Natural killer cell (primary cell): ENCODE data around the gene PIK3C2G. TPM values are rescaled to one million over a fixed set of nuclear protein-coding genes. Genes with fewer than 3 reads are reported as not detected.

Source experiments
- ATAC-seq, 3 donors: fragments of 150-1000 bp in 2 of 3; fragments of 200-7000 bp in 1 of 3; cut with Tn5 transposase; 1 replicate in 1 of 3; 2 replicates in 2 of 3; pipeline ENCODE4 v1.10.0; 2021; ENCODE audit warnings: mild to moderate bottlenecking in 2 of 3, moderate library complexity in 2 of 3
- DNase-seq, 2 donors: peaks; one replicate each; pipeline versions ENCODE4 v3.0.0 to v3.0.0-alpha.2; 2013 to 2021; ENCODE audit warnings: mixed read lengths in 1 of 2
- H3K27ac ChIP-seq: one replicate; pipeline ENCODE4 v1.5.1; 2013; ENCODE audit warnings: mild to moderate bottlenecking, low read length
- H3K27me3 ChIP-seq: one replicate; pipeline ENCODE4 v1.6.1; 2013; ENCODE audit warnings: low read length; ENCODE audit not compliant: control insufficient read depth, insufficient read depth
- H3K36me3 ChIP-seq: one replicate; pipeline ENCODE4 v1.6.1; 2013; ENCODE audit warnings: low read length; ENCODE audit not compliant: control insufficient read depth, insufficient read depth
- H3K4me1 ChIP-seq: one replicate; pipeline ENCODE4 v1.6.1; 2013; ENCODE audit warnings: low read length; ENCODE audit not compliant: control insufficient read depth, insufficient read depth
- H3K4me3 ChIP-seq: one replicate; pipeline ENCODE4 v1.5.1; 2013; ENCODE audit warnings: low read length
- H3K9me3 ChIP-seq: one replicate; pipeline ENCODE4 v1.6.1; 2013; ENCODE audit warnings: low read length; ENCODE audit not compliant: control insufficient read depth, insufficient read depth
- H3K27ac Mint-ChIP-seq, 2 donors: one replicate each; pipeline ENCODE4 v1.8.0; 2022; ENCODE audit warnings: mild to moderate bottlenecking in 2 of 2, mixed read lengths in 2 of 2, moderate library complexity in 1 of 2
- H3K27me3 Mint-ChIP-seq, 2 donors: one replicate each; pipeline ENCODE4 v1.8.0; 2022; ENCODE audit warnings: low read depth in 2 of 2, mixed read lengths in 2 of 2
- H3K36me3 Mint-ChIP-seq: one replicate; pipeline ENCODE4 v1.8.0; 2022; ENCODE audit warnings: mixed read lengths
- H3K4me1 Mint-ChIP-seq, 2 donors: one replicate each; pipeline ENCODE4 v1.8.0; 2022; ENCODE audit warnings: mixed read lengths in 2 of 2
- H3K4me3 Mint-ChIP-seq: one replicate; pipeline ENCODE4 v1.8.0; 2022; ENCODE audit warnings: mild to moderate bottlenecking, moderate library complexity, mixed read lengths
- H3K9me3 Mint-ChIP-seq, 2 donors: one replicate each; pipeline ENCODE4 v1.8.0; 2022; ENCODE audit warnings: mixed read lengths in 2 of 2
- CTCF ChIP-seq: fragments of 200-600 bp; IDR thresholded peaks from one replicate; pipeline ENCODE4 v1.8.0; 2022; ENCODE audit warnings: antibody characterized with exemption
- WGBS: methylation state at CpG from one replicate; pipeline ENCODE4 v1.1.7; 2013; ENCODE audit warnings: missing lambda C conversion rate; ENCODE audit not compliant: insufficient coverage; 5-methylcytosine and 5-hydroxymethylcytosine counted together
- intact Hi-C: fragments of 100-400 bp; cut with micrococcal nuclease; formaldehyde crosslinking; loops from one replicate; pipeline ENCODE4 v1.14.2; 2022
- total RNA-seq, 4 donors: library from RNA; stranded (reverse); fragments of 120-200 nt in 1 of 4; gene quantifications; one replicate each; pipeline versions ENCODE4 v1.2.3 to v1.2.4, GENCODE V29; 2013 to 2022

The PIK3C2G gene
- total RNA-seq, 3 donors from 2014 or later (not counting 1 experiment from before 2014, with no cell fraction given) = not detected

GRCh38 chr12:18546399-18546798 is 285.1 kb downstream of the PIK3C2G start:
- Histone ChIP-seq H3K27ac (no peak overlapping the region), H3K9me3 (no peaks in the 10 kb centered on the region), H3K4me3 (no peak overlapping the region), H3K27me3 (no peaks in the 10 kb centered on the region), H3K4me1 (no peaks in the 10 kb centered on the region), H3K36me3 (no peaks in the 10 kb centered on the region)
- 91% methylated on average over 1 of the region's 1 CpG for WGBS
- TF ChIP-seq CTCF = no peak
- intact Hi-C loops = no loop called here
- ATAC-seq (no peak), DNase-seq (no peak)
- Mint-ChIP-seq H3K4me1 (no peaks in the 10 kb centered on the region), H3K27ac (no peak overlapping the region), H3K36me3 (peaks cover 6% of the 10 kb centered on the region), H3K9me3 (peaks cover 14 to 22% of the 10 kb centered on the region in 2 donors), H3K27me3 (no peaks in the 10 kb centered on the region), H3K4me3 (no peak overlapping the region)

GRCh38 chr12:18549598-18549997 is 288.3 kb downstream of the PIK3C2G start:
- Histone ChIP-seq H3K9me3 (no peaks in the 10 kb centered on the region), H3K27me3 (no peaks in the 10 kb centered on the region), H3K36me3 (no peaks in the 10 kb centered on the region), H3K4me1 (no peaks in the 10 kb centered on the region), H3K4me3 (no peak overlapping the region), H3K27ac (no peak overlapping the region)
- Mint-ChIP-seq H3K4me3 (no peak overlapping the region), H3K27ac (no peak overlapping the region), H3K36me3 (no peaks in the 10 kb centered on the region), H3K4me1 (no peaks in the 10 kb centered on the region), H3K27me3 (no peaks in the 10 kb centered on the region), H3K9me3 (peaks cover 3 to 9% of the 10 kb centered on the region in 2 donors)
- ATAC-seq (no peak), DNase-seq (no peak)
- 85% methylated on average over 2 of the region's 2 CpGs for WGBS
- TF ChIP-seq CTCF = no peak
- intact Hi-C loops = no loop called here

- Histone ChIP-seq H3K27me3 (no peaks in the 10 kb centered on the region), H3K9me3 (no peaks in the 10 kb centered on the region), H3K36me3 (no peaks in the 10 kb centered on the region), H3K4me1 (no peaks in the 10 kb centered on the region), H3K4me3 (no peak overlapping the region), H3K27ac (no peak overlapping the region)
- no peaks in the 10 kb centered on the region for H3K27me3 Mint-ChIP-seq
- 74% methylated on average over 1 of the region's 1 CpG for WGBS
- DNase-seq = no peak
- no peaks in the 10 kb centered on the region for H3K4me1 Mint-ChIP-seq
- no peak for ATAC-seq
- no peak for TF ChIP-seq CTCF
- H3K4me3 Mint-ChIP-seq = no peak overlapping the region
- H3K36me3 Mint-ChIP-seq = no peaks in the 10 kb centered on the region
- H3K9me3 Mint-ChIP-seq = peaks cover 5 to 8% of the 10 kb centered on the region in 2 donors
- intact Hi-C loops = no loop called here
- H3K27ac Mint-ChIP-seq = no peak overlapping the region
These were observed 289.8 kb downstream of the PIK3C2G start for GRCh38 chr12:18551106-18551505.

- no peak for TF ChIP-seq CTCF
- no peaks in the 10 kb centered on the region for H3K4me1 Mint-ChIP-seq
- WGBS = 85% methylated on average over 2 of the region's 3 CpGs
These were observed 290.4 kb downstream of the PIK3C2G start for GRCh38 chr12:18551701-18552100.

More at GRCh38 chr12:18551701-18552100, 290.4 kb downstream of the PIK3C2G start:
- peaks cover 5 to 6% of the 10 kb centered on the region in 2 donors for H3K9me3 Mint-ChIP-seq
- no peak overlapping the region for H3K4me3 Mint-ChIP-seq
- H3K27ac ChIP-seq = no peak overlapping the region
- H3K27ac Mint-ChIP-seq = no peak overlapping the region
- no peaks in the 10 kb centered on the region for H3K9me3 ChIP-seq
- DNase-seq = no peak
- no peaks in the 10 kb centered on the region for H3K27me3 Mint-ChIP-seq
- intact Hi-C loops = no loop called here
- no peak overlapping the region for H3K4me3 ChIP-seq
- H3K36me3 ChIP-seq = no peaks in the 10 kb centered on the region
- H3K27me3 ChIP-seq = no peaks in the 10 kb centered on the region
- ATAC-seq = no peak
- H3K36me3 Mint-ChIP-seq = no peaks in the 10 kb centered on the region
- H3K4me1 ChIP-seq = no peaks in the 10 kb centered on the region
